Stimulated activated CD4-positive, alpha-beta T cell treated with anti-CD3 and anti-CD28 coated beads, Interleukin-1b, Interleukin-23, amount 100 ng/mL, for 24 hours (primary cell): ENCODE data around the gene MFSD6L.
A peak's percentile ranks its signal among the peaks of the same experiment; 100 is the strongest.

Source experiments
- DNase-seq, 4 experiments: peaks; one replicate each; pipeline ENCODE4 v3.0.0-alpha.2; 2020; ENCODE audit warnings: low read depth in 4 of 4, low spot score in 1 of 4

MFSD6L gene, protein sequence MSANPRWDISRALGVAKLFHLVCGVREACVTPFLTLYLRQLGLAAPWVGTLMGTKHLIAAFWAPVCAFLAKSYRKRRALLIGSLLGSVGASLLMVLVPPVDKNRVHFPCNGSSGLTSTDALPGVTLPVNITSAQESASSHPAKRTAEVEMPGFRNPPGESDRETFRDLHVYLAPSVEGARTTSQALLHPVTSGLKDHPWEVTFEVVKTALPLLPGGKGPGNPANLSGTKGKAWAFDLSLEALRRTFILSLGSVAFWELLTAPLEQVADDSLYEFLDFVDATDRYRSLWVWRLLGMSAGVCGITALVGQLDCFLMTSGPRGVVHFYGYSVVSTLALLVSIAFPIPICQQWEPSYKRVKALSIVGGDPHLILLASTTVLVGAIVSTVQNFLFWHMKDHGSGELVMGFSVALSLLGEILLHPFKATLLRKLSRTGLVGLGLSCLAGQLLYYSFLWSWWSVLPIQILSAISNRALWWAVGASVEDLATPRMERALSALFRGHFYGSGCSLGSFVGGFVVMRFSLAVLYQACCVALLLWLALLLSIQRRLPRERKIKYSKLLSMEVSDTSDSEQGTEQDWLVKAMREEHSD

DNA sequence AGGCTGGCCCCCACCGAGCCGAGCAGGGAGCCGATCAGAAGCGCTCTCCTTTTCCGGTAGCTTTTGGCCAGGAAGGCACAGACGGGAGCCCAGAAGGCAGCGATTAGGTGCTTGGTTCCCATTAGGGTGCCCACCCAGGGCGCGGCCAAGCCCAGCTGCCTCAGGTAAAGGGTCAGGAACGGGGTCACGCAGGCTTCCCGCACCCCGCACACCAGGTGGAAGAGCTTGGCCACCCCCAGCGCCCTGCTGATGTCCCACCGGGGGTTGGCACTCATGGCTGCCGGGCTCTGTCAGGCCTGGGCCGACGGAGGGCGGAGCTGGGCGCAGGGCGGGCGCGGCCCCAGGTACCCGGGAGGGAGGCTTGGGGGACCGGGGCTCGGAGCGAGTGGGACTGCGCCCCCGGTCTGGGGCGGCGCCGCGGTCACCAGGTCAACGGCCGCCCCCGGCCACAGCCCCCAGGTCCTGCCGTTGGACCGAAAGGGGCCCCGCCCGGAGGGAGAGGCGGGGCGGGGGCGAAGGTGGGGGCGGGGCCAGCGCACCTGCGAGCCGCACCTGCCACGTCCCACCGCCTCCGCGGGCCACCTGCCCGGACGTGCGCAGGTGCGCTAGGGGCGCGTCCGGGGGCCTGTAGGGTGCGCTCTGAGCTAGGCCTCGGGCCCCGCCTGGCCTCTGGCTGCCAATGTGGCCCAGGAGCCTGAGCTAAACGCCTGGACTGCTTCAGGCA is at the start of gene MFSD6L:
MFSD6L (minus strand) TSS at position 520 of the 724 bp plus-strand sequence; CDS start at position 275, 245 bp downstream.
- DNase-seq, result no peak

DNA sequence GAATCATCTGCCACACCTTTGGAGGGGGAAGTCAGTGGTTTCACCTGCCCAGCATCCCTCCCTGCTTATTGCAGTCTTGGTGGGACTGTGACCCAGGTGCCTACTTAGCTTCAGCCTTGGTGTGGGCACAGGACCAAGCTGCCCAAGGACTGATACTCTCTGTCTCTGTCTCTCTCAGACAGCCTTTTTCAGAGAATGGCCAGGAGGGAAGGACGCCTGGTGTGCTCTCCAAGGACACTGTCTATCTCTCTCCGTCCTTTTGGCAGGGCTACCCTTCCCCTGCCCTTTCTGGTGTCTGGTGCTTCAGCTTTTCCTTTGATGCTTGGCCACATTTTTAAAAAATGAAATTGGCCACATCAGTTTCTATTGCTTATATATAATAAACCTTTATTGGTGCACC is 48.7 kb upstream of the MFSD6L start:
- no peak for DNase-seq

DNA sequence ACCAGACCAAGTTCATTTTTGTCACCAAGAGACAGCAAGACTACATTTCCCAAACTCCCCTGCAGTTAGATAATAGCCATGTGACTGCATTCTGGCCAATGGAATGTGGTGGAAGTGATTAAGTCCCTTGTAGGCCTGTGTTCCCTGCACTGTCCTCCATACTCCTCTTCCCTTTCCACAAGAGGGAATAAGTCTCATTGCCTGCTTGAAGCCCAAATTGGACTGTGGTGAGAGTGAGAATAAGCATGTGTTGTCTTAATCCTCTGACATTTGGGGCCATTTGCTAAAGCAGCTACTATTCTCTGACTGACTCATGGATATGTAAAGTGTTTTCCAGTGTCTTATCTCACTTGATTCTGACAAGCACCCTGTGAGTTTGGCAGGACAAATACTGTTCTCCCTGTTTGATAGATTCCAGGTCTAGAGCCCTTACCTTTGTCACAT is 47.6 kb upstream of the MFSD6L start:
- DNase-seq, result no peak

DNA sequence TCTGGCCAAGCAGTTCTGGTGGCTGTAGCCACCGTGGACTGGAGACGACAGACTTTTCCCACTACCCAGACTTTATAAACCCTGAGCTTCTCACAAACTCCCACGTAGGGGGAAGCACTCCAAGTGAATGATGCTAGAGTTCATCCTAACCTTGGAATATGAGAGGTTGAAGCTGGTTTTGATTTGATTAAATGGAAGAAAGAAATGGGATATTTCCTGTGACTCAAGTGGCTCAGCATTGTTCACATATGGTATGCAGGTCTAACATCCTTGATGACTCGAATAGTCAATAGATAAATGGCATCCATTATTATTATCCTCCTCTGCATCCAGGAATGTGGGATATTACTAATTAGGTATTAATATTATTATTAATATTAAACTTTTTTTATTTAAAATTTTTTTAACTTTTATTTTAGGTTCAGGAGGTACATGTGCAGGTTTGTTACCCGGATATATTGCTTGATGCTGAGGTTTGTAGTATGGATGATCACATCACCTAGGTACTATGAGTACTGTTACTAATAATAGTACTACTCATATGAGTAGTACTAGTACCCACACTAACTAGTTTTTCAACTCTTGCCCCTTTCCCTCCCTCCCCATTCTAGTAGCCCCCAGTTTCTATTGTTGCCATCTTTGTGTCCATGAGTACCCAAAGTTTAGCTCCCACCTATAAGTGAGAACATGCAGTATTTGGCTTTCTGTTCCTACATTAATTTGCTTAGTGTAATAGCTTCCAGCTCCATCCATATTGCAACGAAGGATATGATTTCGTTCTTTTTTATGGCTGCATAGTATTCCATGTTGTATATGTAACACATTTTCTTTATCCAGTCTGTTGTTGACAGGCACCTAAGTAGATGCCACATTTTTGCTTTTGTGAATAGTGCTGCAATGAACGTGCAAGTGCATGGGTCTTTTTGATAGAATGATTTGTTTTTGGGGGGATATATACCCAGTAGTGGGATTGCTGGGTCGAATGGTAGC is 45.4 kb upstream of the MFSD6L start:
- DNase-seq, result no peak

DNA sequence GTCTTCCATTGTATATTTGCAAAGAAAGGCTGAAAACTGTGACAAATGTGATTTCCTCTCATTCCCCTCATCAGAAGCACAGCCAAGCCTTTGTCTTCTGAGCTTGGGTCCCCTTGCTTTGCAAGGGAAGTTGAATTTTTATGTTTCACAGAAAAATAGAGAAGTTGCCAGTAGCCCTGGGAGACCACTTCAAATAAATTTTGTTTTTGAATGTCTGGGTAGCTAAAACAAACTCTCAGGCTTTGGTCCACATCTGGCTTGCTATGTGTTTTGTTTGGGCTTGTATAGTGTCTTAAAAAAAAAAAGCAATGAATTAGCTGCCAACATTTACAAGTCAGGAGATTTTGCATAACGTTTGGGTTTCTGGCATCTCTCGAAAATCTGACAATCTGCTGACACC is 44.2 kb upstream of the MFSD6L start:
- DNase-seq, result no peak

DNA sequence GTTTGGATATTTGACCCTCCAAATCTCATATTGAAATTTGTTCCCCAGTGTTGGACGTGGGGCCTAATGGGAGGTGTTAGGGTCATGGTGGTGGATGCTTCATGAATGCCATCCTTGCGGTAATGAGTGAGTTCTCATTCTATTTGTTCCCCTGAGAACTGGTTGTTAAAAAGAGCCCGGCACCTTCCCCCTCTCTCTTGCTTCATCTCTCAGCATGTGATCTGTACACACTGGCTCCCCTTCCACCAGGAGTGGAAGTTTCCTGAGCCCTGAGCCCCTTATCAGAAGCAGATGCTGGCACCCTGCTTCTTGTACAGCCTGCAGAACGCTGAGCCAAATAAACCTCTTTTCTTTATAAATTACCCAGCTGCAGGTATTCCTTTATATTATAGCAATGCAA is 42.7 kb upstream of the MFSD6L start:
- no peak for DNase-seq

DNA sequence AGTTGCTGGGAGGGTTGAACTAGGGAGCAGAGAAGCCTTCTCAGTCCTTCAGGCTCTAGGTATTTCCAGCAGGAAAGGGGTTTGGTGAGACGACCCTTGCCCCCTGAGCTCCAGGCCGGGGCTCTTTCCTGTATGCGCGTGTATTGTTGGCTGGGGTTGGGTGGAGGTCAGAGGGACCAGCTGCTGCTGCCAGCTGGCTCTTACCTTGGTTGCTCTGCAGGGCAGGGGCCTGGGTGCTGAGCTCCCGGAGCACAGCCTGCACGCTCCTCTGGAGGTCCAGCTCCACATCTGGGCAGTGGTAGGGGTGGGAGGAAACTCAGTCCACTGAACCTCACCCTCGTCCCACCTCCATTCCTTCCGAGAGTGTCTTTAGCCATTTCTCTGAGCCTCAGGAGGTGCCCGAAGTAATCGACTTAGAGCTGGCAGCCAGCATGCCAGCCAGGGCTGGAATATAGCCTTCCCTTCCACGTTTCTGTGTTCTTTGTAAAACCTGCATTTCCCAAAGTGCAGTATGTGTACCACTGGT is 40.3 kb upstream of the MFSD6L start:
- DNase-seq, result no peak

DNA sequence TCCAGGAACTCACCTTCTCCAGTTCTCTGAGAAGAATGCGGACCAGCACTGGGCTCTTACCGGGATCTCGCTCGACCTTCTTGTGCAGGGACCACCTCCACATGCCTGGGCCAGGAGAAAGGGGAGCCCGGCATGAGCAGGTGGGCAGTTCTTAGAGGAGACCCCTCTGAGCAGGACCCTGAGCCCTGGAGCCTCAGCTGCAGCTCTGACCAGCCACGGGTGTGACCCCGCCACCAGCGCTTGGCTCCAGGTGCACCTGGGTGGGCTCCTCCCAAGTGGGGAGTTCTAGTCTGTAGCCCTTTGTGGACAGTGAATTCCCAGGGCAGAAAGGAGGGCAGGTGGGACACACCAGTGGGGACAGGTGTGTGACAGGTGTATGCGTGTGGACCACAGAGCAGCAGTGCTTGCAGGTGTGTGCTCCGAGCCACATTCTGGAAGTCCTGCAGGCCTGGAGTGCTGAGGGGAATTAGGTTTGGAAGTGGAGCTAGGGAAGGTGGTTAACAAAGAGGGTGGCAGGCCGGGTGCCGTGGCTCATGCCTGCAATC is 39.5 kb upstream of the MFSD6L start:
- no peak for DNase-seq

DNA sequence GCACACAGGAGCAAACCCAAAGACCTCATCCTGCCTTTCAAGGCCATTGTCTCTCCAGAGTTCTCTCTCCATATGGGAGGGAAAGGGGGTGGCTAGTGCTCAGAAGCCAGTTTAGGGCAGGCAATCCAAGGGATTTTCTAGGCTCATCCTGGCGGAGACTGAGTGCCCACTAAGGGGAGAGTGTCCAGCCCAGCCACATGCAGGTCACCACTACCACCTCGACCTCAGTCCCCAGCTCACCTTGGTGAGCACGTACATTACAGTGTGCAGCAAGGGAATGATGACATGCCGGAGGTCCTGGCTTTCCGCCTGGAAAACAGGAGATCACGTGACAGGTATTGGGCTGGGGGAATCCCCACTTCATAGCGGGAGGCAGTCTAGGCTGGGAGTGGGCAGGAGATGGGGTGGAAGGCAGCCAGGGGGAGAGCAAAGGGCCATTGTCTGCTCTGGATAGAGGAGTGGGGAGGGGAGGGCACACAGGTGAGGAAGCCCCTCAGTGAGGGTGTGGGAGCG is 38.5 kb upstream of the MFSD6L start:
- DNase-seq, result no peak

DNA sequence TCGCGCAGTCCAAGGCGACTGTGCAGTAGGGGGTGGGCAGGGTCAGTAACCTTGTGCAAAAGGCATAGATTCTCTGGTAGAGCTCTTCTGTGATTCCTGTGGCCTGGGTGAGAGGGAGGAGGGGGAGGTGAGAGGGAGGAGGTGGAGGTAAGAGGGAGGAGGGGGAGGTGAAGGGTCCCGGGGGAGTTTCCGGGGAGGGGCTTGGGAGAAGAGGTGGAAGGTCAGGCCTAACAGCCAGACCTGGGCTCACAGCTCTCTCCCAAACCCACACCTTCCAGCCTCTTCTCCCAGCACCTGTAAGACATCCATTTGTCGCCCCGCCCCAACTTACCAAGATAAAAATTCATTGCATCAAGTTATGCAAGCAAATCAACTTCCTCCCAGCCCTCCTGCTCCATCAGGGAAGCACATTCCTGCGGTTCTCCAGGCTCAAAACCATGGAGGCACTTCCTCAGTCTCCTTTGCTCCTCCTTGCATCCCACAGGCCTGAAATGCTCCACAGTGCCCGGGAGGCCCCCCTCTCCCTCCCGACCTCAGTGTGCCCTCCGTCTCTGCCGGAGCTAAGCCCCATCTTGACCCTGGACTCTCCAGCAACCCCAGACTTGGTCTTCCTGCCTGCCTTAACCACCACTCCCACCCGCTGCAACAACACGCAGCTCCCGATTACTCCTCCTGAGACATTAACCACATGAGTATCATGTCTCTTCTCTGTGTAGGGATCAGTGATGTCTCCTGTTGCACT is 37.8 kb upstream of the MFSD6L start:
- DNase-seq, result no peak

DNA sequence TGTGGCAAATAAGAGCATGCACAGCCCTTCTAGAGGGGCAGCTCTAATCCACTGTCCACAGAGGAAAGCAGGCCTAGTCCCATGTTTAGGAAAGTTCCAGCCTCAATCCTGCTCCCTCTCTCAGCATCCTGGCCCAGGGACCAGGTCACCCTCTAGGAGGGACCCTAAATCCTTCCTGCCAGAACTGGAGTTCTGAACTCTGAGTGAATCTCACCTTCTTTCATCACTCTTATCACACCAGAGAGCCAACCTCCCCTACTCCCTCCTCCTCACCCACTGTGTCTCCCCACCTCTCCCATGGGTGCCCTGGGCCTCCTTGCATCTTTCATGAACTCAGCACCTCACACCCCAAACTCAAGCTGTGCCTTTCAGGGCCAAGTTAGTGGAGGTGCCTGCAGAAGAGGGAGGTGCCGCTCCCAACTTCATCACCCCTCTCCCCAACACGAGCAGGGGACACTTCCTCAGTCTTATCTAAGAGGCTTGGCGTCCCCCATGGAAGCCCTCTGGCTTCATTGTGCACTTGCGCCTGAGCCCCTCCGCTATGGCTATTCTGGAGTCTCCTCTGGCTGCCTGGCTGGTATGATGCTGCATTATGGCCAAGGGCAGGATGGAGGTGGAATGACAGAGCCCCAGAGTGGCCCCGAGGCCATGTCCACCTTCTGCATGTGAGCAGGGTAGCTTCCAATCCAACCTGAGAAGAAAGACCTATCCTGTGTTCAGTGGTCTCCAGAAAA is 36.6 kb upstream of the MFSD6L start:
- no peak for DNase-seq

DNA sequence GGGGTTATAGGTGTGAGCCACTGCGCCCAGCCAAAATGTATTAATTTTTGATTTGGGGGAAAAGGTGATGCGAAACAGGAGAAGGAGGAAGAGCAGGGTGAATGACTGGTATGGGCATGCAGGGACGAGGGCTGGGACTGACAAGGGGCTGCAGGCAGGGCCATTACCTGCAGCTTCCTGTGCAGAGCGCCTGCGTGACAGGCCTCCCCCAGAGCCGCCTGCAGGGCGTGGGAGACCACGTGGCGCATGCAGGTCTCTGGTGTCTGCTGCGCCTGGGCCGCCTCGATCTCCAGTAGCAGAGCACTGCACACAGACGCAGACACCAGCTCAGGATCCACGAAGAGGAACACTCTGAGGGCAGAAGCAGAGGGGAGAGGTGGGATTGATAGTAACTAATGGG is 35.9 kb upstream of the MFSD6L start:
- no peak for DNase-seq

DNA sequence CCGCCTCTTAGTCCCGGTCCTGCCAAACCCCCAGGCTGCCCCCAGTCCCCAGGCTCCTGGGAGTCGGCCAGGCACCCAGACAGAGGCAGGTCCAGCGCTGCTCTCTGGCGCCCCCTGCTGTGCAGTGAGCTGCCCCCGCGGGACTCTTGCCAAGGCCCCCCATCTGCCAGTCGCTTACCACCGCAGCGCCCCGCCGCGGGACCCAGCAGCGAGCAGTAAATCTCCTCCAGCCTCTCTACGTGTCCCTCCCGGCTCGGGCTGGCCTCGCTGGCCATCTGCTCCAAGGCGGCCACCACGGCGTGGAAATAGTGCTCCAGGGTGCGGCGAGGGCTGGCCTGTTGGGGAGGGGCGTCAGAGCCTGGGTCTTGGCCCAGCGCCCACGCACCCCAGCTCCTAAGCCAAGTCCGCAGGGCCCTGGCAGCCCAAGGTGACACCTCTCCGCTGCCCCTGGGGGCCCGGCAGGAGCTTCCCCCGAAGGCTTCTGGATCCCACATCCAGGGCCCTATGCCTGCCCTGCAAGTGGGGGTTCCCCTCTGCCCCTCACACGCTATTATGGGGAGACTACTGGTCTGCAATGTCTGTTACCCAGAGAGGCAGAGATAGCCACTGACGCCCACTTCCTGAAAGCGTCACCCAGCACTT is 33.7 kb upstream of the MFSD6L start:
- DNase-seq, result peak in 1 of 4 experiments; percentile 12

DNA sequence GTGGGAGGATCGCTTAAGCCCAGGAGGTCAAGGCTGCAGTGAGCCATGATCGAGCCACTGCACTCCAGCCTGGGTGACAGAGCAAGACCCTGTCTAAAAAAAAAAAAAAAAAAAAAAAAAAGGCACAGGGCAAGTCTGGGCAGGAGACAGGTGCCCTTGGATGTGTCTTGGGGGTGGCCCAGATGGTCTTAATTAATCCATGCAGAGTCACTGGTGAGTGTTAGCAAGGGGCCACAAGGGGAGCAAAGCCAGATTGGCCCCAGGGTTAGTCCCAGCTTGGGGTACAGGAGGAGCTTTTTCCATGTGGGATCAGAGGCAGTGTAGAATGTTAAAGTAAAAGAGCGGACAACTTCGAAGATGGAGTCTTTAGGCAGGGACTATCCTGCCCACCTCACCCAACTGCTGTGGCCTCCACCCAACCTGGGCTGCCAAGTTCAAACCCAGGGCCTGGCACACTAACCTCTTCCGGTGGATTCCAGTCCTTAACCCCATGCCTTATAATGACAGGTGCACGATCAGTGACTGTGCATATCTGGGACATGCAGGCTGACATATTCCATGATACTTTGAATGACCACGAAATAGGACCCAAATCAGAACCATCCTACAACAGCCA is 32.2 kb upstream of the MFSD6L start:
- no peak for DNase-seq

DNA sequence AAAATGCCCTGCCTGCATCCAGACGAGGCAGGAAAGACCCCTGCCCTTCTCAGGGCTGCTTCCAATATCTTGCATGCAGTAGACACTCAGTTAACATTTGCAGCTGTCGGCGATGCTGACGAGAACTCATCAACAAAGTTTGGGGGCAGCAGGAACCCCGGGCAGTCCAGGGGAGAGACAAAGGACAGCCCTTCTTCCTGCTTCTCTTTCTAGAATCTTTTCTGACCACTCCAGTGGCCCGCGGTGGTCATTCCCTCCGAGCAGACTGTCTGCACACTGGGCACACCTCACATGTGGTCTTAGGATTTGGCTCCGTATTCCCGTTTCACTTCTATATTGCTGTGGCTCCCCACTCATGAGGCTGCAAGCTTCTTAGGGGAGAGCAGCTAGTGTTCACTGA is 31.0 kb upstream of the MFSD6L start:
- DNase-seq, result no peak

DNA sequence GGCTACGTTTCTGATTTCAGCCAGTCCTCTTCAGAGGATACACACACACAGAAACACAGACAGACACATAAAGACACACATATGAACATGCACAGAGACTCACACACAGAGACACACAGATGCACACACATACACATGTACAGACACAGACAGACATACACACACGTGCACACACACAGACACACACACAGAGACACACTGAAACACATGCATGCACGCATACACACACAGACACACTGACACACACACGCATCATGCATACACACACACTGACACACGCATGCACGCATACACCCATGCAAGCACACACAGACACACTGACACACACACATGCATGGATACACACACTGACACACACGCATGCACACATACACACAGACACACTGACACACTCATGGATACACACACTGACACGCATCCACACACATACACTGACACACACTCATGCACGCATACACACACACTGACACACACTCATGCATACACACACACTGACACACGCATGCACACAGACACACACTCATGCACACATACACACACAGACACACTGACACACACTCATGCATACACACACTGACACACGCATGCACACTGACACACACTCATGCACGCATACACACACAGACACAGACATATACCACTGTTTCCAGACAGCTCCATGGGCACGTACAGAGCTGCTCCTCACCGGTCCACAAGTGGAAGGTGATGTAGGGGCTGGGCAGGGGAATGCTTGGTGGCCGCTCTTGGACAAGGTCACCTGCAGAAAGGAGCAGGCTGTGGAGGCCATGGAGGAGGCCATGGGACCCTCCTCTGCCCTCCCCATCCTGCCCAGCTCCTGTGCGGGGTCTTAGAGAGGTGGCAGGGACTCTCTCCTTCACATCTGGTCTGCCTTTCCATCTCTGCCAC is 30.1 kb upstream of the MFSD6L start:
- no peak for DNase-seq

DNA sequence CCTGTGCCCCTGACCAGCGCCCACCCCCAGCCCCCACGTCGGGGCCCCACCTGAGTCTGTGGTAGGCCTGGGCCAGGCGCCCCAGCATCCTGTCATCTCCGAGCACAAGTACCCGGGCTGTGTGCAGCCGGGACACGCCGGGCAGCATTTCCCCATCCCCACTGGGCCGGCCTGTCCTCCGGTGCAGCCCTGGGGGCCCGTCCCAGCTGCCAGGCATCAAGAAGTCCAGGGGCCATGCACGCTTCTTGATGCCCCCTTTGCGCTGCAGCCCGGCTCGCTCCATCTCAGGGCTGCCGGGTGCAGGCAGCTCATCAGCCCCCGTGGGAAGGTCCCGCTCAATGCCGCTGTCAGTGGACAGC is 29.3 kb upstream of the MFSD6L start:
- DNase-seq, result no peak
